ENCODE measurements around the gene TEPSIN.
"Not testable (repeated sequence)": the region's sequence is repeated elsewhere in the genome, so short reads cannot be mapped to it uniquely, and the experiment has no call there.

Gene TEPSIN

GRCh38 chr17:81234940-81235821 is 3.7 kb downstream of the TEPSIN start:
- DNase-seq: no peak

GRCh38 chr17:81234506-81234855 is 4.4 kb downstream of the TEPSIN start:
- DNase-seq: no peak

DNA sequence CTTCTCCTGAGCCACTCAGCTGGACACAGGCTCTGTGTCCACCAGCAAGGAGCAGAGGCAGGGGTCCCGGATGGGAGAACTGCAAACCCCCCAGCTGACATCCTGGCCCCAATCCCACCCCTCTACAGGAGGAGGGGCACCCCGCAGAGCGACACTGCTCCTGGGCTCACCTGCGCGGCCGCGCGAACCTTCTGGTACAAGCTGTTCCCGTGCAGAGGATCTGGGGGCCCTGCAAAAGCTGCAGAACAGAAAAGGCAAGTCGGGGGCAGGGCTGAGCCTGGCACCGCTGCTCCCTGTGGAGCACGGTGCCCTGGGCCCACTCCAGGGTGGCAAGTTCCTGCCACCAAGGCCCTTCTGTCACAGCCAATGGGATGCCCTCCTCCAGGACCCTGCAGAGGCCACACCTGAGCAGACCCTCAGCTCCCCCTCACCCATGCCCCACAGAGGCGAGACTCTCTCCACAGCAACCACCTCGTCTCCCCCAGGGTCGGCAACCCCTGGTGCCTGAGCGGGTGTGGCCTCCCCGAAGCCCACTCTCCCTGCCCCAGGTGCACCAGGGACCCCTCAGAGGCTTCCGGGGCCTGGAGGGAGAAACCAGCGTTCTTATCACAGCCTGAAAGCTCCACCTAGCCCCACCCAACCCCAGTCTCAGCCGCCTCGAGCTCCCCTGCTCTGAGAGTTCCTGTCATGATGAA is 4.9 kb downstream of the TEPSIN start:
- DNase-seq: no peak

DNA sequence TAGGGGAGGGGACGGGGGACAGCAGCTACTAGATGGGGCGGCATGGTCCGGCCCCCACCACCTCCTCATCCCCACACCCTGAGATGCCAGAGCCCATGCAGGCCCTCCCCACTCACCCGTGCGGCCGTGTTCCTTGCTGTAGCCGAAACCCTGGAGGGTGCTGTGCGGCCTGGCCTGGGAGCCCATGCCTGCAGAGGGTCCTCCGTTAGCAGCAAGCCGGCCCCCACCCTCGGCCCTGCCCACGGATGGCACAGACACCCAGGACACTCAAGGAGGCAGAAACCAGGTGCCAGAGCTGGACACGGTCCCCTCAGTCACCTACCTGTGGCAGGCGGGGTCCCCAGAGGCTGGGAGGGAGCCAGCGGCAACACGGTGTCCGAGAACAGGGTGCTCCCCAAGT is 5.5 kb downstream of the TEPSIN start:
- DNase-seq: no peak

GRCh38 chr17:81232616-81233241 is 6.1 kb downstream of the TEPSIN start:
- no peak for DNase-seq

DNA sequence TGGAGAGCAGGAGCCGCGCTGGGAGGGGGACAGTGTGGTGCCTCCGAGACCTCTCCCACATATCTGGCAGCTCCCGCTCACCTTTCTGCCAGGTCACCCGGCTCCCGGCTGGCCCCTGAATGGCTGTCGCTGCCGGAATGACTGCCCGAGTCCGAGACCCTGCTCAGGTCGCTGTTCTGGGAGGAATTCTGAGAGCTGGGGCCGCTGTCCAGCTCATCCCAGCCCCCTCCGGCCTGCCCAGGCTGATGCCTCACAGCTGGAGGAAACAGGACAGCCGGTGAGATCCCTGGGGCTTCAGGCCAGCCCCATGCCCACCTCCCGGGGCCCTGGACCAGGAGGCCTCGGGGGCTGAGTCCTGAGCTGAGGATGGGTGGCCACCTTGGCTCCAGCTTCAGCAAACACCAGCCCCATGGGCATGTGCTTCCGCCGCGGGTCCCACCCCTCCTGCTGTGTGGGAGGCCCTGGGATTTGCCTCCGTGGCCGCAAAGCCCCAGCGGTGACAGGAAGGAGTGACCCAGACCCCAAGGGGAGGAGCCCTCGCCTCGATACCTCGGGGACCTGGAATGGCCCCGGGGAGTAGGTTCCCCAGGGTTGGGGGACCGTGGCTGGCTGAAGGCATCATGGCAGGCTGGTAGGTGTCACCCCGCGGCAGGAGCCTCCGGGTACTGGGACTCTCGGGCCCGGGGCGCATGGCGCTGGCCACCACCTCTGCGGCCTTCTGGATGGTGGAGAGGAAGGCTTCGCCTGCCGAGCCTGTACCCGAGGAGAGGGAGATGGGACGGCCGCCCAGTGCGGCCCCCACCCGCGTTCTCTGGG is 6.9 kb downstream of the TEPSIN start:
- no peak for DNase-seq

- DNase-seq: no peak
Measured at GRCh38 chr17:81231121-81231645, 7.7 kb downstream of the TEPSIN start.

DNA sequence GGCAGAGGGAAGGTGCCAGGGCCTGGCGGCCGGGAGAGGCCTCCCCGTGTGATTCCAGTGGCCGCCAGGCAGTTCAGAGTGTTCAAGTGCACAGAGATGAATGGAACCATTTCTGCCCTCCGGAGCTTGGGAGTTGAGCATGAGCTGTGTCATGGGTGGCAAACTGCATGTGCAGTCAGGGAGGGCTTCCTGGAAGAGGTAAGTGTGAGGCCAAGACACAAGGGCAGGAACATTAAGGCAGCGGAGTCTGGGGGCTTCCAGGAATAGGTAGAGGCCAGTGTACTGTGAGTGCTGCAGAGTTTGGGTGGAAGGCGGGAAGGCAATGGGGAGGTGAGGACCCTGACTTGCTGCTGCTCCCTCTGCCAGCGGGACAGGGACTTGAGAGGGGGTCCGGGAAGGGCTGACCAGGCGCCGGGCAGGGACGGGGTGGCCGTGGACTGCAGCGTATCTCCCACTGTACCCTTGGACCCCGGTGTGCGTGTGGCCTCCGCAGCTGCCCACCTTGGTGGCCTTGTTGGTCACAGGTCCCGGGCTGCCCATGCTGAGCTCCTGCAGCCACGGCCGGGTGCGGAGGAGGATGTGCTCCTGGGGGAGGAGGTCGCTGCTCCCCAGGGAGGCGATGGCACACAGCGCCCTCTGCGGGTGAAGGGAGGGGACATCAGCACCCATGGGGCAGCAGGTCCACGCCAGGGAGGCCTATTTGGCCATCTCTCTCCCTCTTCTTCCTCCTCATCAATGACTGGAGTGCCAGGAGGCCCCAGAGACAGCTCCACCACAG is 8.6 kb downstream of the TEPSIN start:
- DNase-seq: no peak

DNA sequence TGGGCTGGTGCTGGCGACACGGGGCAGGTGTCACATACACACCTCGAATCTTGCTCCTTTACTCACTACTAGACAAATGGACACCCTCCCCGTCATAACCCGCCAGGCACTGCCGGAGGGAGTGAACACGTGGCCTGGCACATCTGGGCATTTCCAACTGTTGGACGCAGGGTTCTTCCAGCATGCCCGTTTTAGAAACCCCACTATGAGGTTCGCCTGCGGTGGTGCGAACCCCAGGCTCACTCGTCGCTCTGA is 9.3 kb downstream of the TEPSIN start:
- DNase-seq: no peak

DNA sequence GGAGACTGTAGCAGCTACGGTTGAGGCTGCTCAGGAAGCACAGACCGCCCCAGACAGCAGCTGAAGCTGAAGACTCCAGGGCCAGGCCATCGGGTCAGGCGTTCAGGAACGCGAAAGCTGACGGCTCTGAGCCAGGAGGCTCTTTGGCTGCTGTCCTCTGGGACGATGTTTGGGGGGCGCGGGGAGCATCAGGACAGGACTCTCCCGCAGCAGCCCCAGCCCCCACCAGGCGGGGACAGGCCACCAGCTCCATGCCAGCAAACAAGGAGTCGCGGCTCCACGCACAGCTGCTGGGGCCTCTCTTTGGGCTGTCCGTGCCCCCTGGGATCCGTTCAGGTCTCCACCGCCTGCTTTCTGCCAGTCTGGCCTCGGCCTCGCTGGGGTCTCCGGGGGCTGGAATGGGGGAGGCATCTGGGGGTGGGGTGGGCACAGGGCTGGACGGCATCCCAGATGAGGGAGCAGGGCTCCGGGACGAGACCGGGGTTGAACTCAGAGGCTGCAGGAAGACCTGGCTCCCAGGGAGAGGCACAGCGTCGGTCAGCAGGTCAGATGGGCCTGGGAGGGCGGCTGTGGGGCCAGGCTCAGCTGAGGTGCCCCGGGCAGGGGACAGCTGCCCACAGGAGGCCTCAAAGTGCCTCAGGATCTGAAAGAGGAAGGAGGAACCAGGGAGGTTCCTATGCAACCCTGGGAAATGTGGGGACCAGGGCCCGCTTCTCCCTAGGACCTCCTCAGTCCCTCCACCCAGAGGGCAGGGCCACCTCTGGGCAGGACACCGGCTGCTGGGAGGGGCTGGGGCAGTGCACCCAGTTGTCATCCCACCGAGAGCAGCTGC is 9.8 kb downstream of the TEPSIN start:
- no peak for DNase-seq

GRCh38 chr17:81228420-81228819 is 10.4 kb downstream of the TEPSIN start:
- DNase-seq: no peak

- not testable (repeated sequence) for DNase-seq
Measured at GRCh38 chr17:81227630-81228029, 11.2 kb downstream of the TEPSIN start.

GRCh38 chr17:81223762-81224130 is 15.1 kb downstream of the TEPSIN start:
- no peak for DNase-seq

- DNase-seq: peak; percentile 100
Measured at GRCh38 chr17:81222906-81223761, 15.7 kb downstream of the TEPSIN start, which contains the start of gene CEP131. TSS of gene CEP131 (minus strand) at chr17:81222965. CDS start at chr17:81220056, 2,909 bp downstream.

- DNase-seq: no peak
Measured at GRCh38 chr17:81222620-81222905, 16.3 kb downstream of the TEPSIN start.

DNA sequence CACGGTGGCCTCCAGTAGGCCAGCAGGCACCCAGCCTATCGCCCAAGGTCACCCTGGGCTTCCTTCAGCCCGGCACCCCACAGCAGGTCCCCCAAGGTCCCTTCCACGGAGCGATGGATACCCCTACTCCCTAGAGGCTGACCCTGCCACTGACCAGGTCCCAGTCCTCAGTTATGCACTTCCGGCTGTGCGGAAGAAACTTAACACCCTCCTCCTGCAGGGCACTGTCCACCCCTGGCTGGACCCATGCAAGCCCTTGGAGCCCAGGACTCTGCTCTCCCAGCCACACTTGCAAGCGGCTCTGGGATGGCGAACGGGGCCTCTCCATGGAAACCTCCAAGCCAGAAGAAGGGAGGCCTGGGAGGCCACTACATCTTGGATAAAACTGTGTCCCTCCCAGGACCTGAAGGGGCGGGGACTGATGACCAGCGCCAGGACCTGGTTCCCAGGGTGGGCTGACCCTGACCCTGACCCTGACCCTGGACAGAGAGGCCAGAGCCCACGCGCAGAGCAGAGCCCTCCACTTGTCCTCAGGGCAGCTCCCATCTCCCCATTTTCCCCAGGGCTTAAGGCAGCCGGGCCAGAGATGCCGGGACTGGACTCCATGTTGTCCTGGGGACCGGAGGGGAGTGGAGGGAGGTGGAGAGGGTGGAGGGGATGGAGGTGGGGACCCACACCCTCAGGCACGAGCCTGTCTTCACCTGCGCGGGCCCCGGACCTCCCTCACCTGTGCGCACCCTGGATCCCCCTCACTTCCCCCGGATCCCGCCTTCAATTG is 16.8 kb downstream of the TEPSIN start:
- DNase-seq: no peak

GRCh38 chr17:81221371-81221841 is 17.4 kb downstream of the TEPSIN start:
- DNase-seq: no peak

DNA sequence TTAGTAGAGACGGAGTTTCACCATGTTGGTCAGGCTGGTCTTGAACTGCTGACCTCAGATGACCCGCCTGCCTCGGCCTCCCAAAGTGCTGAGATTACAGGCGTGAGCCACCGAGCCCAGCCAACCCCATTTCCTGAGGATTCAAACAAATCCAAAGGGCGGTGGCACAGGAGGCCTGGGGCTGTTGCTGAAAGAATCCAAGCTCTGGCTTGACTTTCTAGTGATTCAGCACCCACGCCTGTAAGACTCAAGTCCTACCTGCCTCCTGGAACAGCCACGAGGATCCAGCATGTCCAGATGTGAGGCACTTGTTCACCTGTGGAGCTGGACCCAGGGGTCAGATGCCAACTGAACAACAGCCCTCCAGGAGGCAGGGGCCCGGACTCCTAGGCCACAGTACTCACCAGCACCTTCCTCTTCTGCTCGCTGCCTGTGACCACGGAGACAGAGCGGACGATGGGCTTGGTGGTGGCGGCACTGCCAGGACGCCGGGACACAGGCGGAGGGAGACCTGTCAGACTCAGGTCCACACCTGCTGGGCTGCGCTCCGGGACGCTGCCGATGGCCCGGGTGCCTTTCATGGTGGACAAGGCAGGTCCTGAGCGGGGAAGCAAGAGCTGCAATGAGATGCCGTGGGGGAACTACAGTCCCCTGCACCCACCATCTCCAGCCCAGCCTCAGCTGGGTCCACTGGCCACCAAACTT is 19.2 kb downstream of the TEPSIN start:
- no peak for DNase-seq

DNA sequence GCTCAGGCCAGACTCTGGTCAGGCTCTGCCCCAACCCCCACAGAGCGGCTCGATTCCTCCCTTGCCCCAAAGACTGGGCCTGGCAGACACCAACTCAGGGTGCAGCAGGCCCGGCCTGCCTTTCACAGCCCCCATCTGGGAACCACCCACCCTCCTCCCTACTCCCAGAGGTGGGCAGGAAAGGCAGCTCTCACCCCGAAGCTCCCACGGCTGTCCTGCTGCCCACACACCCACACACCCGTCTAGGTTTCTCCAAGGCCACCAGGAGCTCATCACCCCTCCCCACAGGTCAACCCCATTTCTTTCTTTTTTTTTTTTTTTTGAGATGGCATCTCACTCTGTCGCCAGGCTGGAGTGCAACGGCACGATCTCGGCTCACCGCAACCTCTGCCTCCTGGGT is 19.9 kb downstream of the TEPSIN start:
- DNase-seq: no peak

Measured in NCI-H524 (cell line).